GM12873 (cell line): ENCODE data around the gene MOCOS.

Experiments used
- TF ChIP-seq, protein P1 (sequence below): IDR thresholded peaks from 2 replicates; pipeline ENCODE4 v1.5.1; 2012; ENCODE audit warnings: low read depth, mild to moderate bottlenecking, moderate library complexity, low read length, control low read depth; ENCODE audit not compliant: insufficient read depth; ENCODE audit errors: missing control alignments

The MOCOS gene, protein sequence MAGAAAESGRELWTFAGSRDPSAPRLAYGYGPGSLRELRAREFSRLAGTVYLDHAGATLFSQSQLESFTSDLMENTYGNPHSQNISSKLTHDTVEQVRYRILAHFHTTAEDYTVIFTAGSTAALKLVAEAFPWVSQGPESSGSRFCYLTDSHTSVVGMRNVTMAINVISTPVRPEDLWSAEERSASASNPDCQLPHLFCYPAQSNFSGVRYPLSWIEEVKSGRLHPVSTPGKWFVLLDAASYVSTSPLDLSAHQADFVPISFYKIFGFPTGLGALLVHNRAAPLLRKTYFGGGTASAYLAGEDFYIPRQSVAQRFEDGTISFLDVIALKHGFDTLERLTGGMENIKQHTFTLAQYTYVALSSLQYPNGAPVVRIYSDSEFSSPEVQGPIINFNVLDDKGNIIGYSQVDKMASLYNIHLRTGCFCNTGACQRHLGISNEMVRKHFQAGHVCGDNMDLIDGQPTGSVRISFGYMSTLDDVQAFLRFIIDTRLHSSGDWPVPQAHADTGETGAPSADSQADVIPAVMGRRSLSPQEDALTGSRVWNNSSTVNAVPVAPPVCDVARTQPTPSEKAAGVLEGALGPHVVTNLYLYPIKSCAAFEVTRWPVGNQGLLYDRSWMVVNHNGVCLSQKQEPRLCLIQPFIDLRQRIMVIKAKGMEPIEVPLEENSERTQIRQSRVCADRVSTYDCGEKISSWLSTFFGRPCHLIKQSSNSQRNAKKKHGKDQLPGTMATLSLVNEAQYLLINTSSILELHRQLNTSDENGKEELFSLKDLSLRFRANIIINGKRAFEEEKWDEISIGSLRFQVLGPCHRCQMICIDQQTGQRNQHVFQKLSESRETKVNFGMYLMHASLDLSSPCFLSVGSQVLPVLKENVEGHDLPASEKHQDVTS

DNA sequence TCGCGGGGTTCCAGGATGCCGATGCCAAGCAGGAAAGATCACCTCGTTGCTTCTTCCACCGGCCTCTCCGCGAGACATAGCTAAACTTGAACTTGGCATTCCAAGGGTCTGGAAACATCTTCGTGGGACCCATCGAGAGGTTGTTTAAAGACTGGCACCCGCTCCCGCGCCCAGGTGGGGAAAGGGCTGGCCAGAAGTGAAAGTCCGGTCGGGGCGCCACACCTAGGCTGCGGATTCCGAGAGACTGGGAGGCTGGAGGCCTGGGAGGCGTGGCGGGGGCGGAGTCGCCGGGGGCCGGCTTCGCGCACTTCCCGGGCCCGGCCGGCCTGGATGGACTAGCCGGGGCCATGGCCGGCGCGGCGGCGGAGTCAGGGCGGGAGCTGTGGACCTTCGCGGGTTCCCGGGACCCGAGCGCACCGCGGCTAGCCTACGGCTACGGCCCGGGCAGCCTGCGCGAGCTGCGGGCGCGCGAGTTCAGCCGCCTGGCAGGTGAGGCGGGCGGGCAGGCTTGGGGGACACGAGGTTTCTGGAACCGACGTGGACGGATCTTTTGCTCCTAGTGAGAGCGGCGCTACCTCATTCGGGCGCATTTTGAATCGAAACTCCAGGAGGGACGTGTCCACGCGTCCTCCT is at the start of gene MOCOS:
MOCOS (plus strand) TSS at position 305 of the 633 bp plus-strand sequence; CDS start at position 348, 43 bp downstream.
- TF ChIP-seq, protein P1, sequence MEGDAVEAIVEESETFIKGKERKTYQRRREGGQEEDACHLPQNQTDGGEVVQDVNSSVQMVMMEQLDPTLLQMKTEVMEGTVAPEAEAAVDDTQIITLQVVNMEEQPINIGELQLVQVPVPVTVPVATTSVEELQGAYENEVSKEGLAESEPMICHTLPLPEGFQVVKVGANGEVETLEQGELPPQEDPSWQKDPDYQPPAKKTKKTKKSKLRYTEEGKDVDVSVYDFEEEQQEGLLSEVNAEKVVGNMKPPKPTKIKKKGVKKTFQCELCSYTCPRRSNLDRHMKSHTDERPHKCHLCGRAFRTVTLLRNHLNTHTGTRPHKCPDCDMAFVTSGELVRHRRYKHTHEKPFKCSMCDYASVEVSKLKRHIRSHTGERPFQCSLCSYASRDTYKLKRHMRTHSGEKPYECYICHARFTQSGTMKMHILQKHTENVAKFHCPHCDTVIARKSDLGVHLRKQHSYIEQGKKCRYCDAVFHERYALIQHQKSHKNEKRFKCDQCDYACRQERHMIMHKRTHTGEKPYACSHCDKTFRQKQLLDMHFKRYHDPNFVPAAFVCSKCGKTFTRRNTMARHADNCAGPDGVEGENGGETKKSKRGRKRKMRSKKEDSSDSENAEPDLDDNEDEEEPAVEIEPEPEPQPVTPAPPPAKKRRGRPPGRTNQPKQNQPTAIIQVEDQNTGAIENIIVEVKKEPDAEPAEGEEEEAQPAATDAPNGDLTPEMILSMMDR, result no peak

DNA sequence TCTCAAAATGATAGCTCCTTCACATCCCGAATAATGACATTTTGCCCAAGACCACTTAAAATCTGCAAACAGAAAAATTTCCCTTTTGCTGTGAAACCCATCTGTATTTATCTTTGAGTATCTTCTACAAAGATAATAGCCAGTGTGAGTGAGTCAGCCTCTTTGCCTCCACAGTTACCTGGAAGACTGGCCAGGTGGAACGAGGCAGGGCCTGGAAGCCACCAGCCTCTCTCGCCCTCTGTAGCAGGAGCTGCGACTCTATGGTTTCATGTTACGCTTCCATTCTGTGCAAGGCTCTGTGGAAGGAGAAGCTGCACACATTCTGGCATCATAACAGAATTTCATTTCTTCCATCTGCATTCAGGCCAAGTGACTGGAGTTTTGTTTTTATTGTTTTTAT is 48.1 kb upstream of the MOCOS start:
- TF ChIP-seq, protein P1, result no peak

DNA sequence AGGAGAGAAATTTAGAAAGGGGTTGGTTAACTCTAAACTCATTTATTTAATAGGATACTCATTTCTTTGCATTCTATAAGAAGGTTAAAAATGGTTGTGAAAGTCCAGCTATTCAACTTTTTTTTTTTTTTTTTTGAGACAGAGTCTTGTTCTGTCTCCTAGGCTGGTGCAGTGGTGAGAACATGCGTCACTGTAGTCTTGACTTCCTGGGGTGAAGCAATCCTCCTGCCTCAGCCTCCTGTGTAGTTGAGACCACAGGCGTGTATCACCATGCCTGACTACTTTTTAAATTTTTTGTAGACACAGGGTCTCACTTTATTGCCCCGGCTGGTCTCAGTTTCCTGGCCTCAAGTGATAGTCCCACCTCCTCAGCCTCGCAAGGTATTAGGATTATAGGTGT is 45.7 kb upstream of the MOCOS start:
- TF ChIP-seq, protein P1, result no peak

DNA sequence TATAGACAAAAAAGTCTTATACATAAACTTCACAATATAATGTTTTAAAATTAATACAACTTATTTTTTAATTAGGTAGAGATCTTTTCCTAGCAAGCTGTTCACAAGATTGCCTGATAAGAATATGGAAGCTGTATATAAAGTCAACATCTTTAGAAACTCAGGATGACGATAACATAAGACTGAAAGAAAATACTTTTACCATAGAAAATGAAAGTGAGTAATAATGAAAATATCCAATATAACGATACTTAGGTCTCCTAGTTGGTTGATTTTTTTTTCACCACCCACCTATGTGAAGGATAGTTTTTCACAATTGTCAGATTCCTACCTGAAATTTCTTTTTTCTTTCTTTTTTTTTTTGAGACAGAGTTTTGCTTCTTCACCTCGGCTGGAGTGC is 44.5 kb upstream of the MOCOS start:
- TF ChIP-seq, protein P1, result no peak

DNA sequence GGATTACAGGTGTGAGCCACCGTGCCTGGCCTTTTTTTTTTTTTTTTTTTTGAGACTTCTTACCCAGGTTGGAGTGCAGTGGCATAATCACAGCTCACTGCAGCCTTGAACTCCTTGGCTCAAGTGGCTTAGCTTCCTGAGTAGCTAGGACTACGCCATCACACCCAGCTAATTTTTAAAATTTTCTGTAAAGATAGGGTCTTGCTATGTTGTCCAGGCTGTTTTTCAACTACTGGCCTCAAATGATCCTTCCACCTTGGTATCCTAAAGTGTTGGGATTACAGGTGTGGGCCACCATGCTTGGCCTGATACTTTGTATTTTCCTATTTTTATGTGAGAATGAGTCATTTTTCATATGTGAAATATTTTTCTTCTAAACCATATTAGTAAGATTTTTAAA is 43.9 kb upstream of the MOCOS start:
- TF ChIP-seq, protein P1, result no peak

DNA sequence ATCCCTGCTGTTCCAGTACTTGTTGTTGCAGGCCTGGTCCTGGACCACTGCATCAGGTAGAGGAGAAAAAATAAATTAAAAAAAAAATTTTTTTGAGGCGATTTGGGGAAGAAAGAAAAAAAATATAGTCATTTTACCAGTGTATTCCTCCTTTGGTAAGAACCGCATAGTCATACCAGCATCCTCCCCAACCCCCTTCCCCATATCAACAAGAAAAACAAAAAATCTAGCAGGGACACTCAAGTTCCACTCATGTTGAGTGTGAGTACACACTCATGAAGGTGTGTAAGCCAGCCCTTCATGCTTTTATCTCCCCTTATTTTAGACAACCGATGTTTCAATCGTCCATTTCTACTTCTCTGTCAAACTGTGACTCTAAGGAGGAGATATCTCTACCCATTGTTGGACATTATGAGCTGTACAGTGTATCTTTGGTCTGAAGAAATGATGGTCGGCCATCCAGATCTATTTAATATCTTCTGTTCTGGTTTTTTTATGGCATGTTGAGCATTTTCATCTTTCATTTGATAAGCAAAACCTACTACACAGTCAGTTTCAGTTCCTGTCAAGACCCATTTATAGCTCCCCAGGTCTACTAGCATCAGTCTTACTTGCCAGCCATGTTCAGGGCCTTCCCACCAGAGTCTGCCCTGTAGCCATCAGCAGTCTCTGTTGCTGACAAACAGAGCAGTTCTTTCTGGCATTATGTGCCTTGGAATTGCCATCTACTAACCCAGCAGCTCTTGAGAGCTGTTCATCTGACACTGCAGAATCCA is 37.6 kb upstream of the MOCOS start:
- TF ChIP-seq, protein P1, result no peak
